ENCODE results near the gene HLX. TPM values are rescaled to one million over a fixed set of nuclear protein-coding genes. Genes with fewer than 3 reads are reported as not detected.

HLX gene
- total RNA-seq, 6 experiments from 2014 or later: 5.5 to 10.8 (median 6.7) TPM

GRCh38 chr1:220927442-220927841, 48.2 kb downstream of the HLX start:
- WGBS (ENCODE audit: insufficient coverage, low coverage, low lambda C conversion rate, missing lambda C conversion rate): 49% methylated on average over 6 of the region's 6 CpGs
- no peak for ATAC-seq
- Histone ChIP-seq H3K9me3 (no peaks in the 10 kb centered on the region), H3K36me3 (no peaks in the 10 kb centered on the region), H3K4me1 (no peaks in the 10 kb centered on the region), H3K27me3 (no peaks in the 10 kb centered on the region), H3K27ac (no peak overlapping the region), H3K4me3 (no peak overlapping the region)
- intact Hi-C loops (cut with DNase I): no loop called here
- DNase-seq: no peak
- TF ChIP-seq CTCF (IDR thresholded peaks at IDR 0.05): no peak
- TF ChIP-seq POLR2A (IDR thresholded peaks at IDR 0.05): no peak

- no peak for TF ChIP-seq CTCF (IDR thresholded peaks at IDR 0.05)
- no peak for TF ChIP-seq POLR2A (IDR thresholded peaks at IDR 0.05)
- Histone ChIP-seq H3K27me3 (no peaks in the 10 kb centered on the region), H3K9me3 (no peaks in the 10 kb centered on the region), H3K4me3 (no peak overlapping the region), H3K27ac (no peak overlapping the region), H3K36me3 (no peaks in the 10 kb centered on the region), H3K4me1 (no peaks in the 10 kb centered on the region)
- DNase-seq: no peak
- no peak for ATAC-seq
- intact Hi-C loops (cut with DNase I): no loop called here
- WGBS (ENCODE audit: insufficient coverage, low coverage, low lambda C conversion rate, missing lambda C conversion rate): 75% methylated on average over 1 of the region's 1 CpG
Observed at GRCh38 chr1:220928320-220928719, 49.1 kb downstream of the HLX start.

GRCh38 chr1:220928725-220929300, 49.6 kb downstream of the HLX start:
- intact Hi-C loops (cut with DNase I): no loop called here
- no peak for TF ChIP-seq POLR2A (IDR thresholded peaks at IDR 0.05)
- no peak for TF ChIP-seq CTCF (IDR thresholded peaks at IDR 0.05)
- Histone ChIP-seq H3K4me1 (no peaks in the 10 kb centered on the region), H3K27ac (no peak overlapping the region), H3K4me3 (no peak overlapping the region), H3K9me3 (no peaks in the 10 kb centered on the region), H3K36me3 (no peaks in the 10 kb centered on the region), H3K27me3 (no peaks in the 10 kb centered on the region)
- no peak for ATAC-seq
- 49% methylated on average over 4 of the region's 5 CpGs for WGBS (ENCODE audit: insufficient coverage, low coverage, low lambda C conversion rate, missing lambda C conversion rate)
- no peak for DNase-seq

- Histone ChIP-seq H3K4me3 (no peak overlapping the region), H3K27ac (no peak overlapping the region), H3K36me3 (no peaks in the 10 kb centered on the region), H3K4me1 (no peaks in the 10 kb centered on the region), H3K9me3 (no peaks in the 10 kb centered on the region), H3K27me3 (no peaks in the 10 kb centered on the region)
- 11% methylated on average over 1 of the region's 1 CpG for WGBS (ENCODE audit: insufficient coverage, low coverage, low lambda C conversion rate, missing lambda C conversion rate)
- intact Hi-C loops (cut with DNase I): no loop called here
- peak; percentile 44 to 58 (median 52) for ATAC-seq
- TF ChIP-seq CTCF (IDR thresholded peaks at IDR 0.05): no peak
- no peak for DNase-seq
Observed at GRCh38 chr1:220929304-220929703, 50.1 kb downstream of the HLX start.

Other genes with a start within 250 kb of the HLX start
- 10 to 100 TPM; 45.2 to 65.9 (median 50.8) TPM for gene C1orf115, start 189.1 kb upstream of the HLX start, total RNA-seq
- gene MTARC2, start 131.1 kb upstream of the HLX start, total RNA-seq: 100 to 1,000 TPM in 3 of 6 experiments, 10 to 100 TPM in 3; 41.8 to 140 (median 86.6) TPM
- gene MTARC1, start 92.5 kb upstream of the HLX start, total RNA-seq: 10 to 100 TPM; 14.5 to 83.6 (median 35.2) TPM

Measured in right lobe of liver (tissue), 6 donors.